Right lobe of liver (tissue), 4 donors: ENCODE results near the gene FFAR3.

Experiments used
- CTCF ChIP-seq, 4 donors: fragments of 200-600 bp in 3 of 4; fragments of 450-650 bp in 1 of 4; IDR thresholded peaks; one replicate each; pipeline versions ENCODE4 v1.5.1 to v1.8.0; 2016 to 2022; ENCODE audit warnings: antibody characterized with exemption in 4 of 4, mild to moderate bottlenecking in 2 of 4
- POLR2A ChIP-seq: fragments of 450-650 bp; IDR thresholded peaks from one replicate; pipeline ENCODE4 v1.6.1; 2017; ENCODE audit warnings: antibody characterized with exemption, mild to moderate bottlenecking
- donor health status: DM: no; HTN: no; CAD: no.
- donor health status: DM: no; HTN: no; CAD: no.
- donor health status: DM: no; HTN: yes; CAD: no.

DNA sequence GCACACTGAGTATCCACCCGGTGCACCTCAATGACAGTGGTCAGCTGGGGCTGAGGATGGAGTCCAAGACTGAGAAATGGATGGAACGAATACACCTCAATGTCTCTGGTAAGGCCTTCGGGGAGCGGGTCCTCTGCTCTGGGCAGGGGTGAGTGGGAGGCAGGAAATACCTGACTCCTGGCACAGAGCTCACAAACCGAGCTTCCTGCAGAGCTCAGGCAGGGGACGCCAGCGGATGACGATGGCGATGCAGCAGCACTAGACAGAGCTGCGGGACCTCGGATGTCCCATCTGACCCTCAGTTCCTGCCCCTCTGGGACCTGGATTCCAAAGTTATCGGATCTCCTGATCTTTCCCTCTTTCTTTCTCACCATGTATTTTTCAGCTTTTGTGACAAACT is 25.4 kb upstream of the FFAR3 start:
- no peak for TF ChIP-seq CTCF (IDR thresholded peaks at IDR 0.05)
- TF ChIP-seq POLR2A: no peak
